Activated naive CD8-positive, alpha-beta T cell treated with anti-CD3 and anti-CD28 coated beads, Interleukin-2, amount 10 ng/mL, durations not matched to agents 7 days and 5 days (primary cell): ENCODE results near the gene SLC8A3. TPM values are rescaled to one million over a fixed set of nuclear protein-coding genes. Genes with fewer than 3 reads are reported as not detected.

Experiments used
- ATAC-seq: fragments of 150-1000 bp; cut with Tn5 transposase; one replicate; pipeline ENCODE4 v1.10.0; 2021; ENCODE audit warnings: low read depth, moderate library complexity
- POLR2A ChIA-PET: fragments of 350-600 bp; sonication (Branson Sonifier 250); formaldehyde crosslinking; loops from one replicate; lab custom pipeline; 2021; ENCODE audit warnings: antibody characterized with exemption; lab: Charles Lee
- DNase-seq: peaks from one replicate; pipeline ENCODE4 v3.0.0; 2021
- H3K27ac Mint-ChIP-seq: one replicate; pipeline ENCODE4 v1.8.0; 2022; ENCODE audit warnings: mild to moderate bottlenecking, mixed read lengths
- H3K27me3 Mint-ChIP-seq: one replicate; pipeline ENCODE4 v1.8.0; 2022; ENCODE audit warnings: mild to moderate bottlenecking, moderate library complexity, mixed read lengths
- H3K36me3 Mint-ChIP-seq: one replicate; pipeline ENCODE4 v1.8.0; 2021; ENCODE audit warnings: mild to moderate bottlenecking, mixed read lengths
- H3K4me1 Mint-ChIP-seq: one replicate; pipeline ENCODE4 v1.8.0; 2021; ENCODE audit warnings: mixed read lengths
- H3K4me3 Mint-ChIP-seq: one replicate; pipeline ENCODE4 v1.8.0; 2022; ENCODE audit warnings: mild to moderate bottlenecking, moderate library complexity, mixed read lengths
- H3K9me3 Mint-ChIP-seq: one replicate; pipeline ENCODE4 v1.8.0; 2021; ENCODE audit warnings: mixed read lengths
- total RNA-seq, 2 experiments: library from RNA; stranded (reverse); gene quantifications; one replicate each; pipeline ENCODE4 v1.2.3, GENCODE V29; 2021

Gene SLC8A3
- total RNA-seq, 2 experiments from 2014 or later: 0.11 TPM; not detected in 1

DNA sequence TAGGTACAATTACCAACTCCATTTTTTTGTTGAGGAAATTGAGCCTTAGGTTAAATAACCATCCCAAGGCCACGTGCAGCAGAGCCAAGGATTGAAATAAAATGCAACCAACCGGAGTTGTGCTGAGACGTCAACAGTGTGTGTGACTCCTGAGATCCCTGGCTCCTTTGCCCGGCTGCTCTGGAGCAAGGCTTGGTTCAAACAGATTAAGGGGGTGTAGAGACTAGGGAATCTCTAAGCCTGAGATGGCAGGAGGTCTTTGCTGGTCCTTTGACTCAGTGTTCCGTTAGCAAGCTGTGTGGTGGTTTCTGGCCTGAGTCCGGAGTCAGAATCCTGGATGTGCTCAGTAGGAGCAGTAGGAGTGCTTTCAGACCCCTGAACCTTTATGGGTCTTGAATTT is 1.4 kb upstream of the SLC8A3 start:
- DNase-seq (no peak), ATAC-seq (no peak)
- H3K4me3 Mint-ChIP-seq: no peak overlapping the region
- POLR2A ChIA-PET: no interaction called here
- H3K4me1 Mint-ChIP-seq: peaks cover 13% of the 10 kb centered on the region
- H3K9me3 Mint-ChIP-seq: no peaks in the 10 kb centered on the region
- H3K27me3 Mint-ChIP-seq: peaks cover 79% of the 10 kb centered on the region
- peaks cover 2% of the 10 kb centered on the region for H3K36me3 Mint-ChIP-seq
- H3K27ac Mint-ChIP-seq: no peak overlapping the region

DNA sequence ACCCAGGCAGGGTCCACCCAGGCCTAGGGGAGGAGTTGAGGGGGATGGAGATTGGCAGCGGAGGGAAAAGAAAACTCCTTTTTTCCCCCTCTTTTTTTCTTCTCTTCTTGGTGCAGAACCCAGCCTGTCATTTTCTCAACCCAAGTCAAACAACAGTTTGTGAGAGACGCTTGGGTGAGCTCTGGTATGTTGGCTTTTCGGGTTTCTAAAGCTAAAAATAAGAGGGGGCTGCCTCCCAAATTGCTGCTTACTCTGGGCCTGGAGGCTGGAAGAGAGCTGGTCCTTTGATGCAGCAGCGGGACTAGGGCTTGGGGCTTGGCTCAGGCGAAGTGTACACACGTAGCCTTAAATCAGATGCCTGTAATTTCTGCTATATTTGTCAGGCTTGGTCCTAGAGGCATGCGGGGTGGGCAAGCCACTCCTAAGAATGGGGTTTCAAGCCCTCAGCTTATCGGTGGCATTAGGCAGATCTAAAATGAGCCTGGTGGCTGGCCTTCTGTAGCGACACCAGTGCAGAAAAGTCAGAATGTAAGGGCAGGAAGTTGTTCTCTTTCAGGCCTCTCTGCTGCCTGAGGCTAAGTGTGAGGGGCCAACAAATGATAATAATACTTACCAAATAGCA is 816 bp upstream of the SLC8A3 start:
- H3K4me1 Mint-ChIP-seq: peaks cover 13% of the 10 kb centered on the region
- DNase-seq: no peak
- H3K36me3 Mint-ChIP-seq: peaks cover 2% of the 10 kb centered on the region
- peak overlapping the region; percentile 23 for H3K4me3 Mint-ChIP-seq
- H3K27me3 Mint-ChIP-seq: peaks cover 76% of the 10 kb centered on the region
- no peaks in the 10 kb centered on the region for H3K9me3 Mint-ChIP-seq
- no peak for ATAC-seq
- POLR2A ChIA-PET: no interaction called here
- no peak overlapping the region for H3K27ac Mint-ChIP-seq

DNA sequence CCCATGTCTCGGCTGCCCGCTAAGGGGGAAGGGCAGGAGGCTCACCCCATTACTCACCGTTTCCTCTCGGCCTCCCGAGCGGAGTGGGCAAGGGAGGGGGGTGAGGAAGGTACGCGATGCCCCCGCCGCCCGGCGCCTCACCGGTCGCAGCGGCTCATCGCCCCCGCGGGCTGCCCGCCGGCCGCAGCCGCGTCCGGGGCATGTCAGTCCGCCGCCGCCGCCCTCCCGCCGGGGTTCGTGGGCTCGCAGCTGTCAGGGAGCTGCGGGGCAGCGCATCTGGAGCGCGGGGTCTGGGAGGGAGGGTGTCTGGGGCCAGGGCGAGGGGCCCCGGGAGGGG is 461 bp downstream of the SLC8A3 start:
- no peak overlapping the region for H3K27ac Mint-ChIP-seq
- H3K9me3 Mint-ChIP-seq: no peaks in the 10 kb centered on the region
- H3K4me3 Mint-ChIP-seq: peak overlapping the region; percentile 87
- ATAC-seq: peak; percentile 41
- POLR2A ChIA-PET: no interaction called here
- peaks cover 2% of the 10 kb centered on the region for H3K36me3 Mint-ChIP-seq
- H3K4me1 Mint-ChIP-seq: peaks cover 13% of the 10 kb centered on the region
- peak; percentile 50 for DNase-seq
- H3K27me3 Mint-ChIP-seq: peaks cover 67% of the 10 kb centered on the region

DNA sequence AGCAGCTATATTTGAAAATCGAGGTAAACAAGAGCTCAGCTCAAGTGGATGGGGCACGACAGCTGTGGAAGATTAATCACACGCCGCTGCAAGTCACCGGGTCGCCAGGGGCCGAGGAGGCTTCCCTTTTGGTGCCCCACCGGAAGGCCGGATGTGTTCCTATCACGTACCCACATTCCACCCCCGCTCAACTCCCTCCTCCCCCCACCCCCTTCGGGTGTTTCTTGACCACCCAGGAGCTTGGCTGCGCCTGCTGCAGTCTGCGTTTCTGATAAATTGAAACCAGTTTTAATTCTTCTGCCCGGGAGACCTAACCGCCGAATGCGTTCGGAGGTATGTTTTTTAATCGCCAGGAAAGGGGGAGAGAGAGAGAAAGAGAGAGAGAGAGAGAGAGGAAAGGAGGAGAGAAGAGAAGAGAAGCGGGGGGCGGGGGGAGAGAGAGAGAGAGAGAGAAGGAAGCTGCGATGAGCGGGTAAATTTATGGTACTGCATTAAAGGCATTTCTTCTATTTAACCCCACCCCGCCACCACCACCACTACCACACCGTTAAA is 1.8 kb downstream of the SLC8A3 start:
- Mint-ChIP-seq H3K4me3 (peak overlapping the region; percentile 87), H3K9me3 (no peaks in the 10 kb centered on the region), H3K4me1 (peaks cover 13% of the 10 kb centered on the region), H3K27ac (no peak overlapping the region), H3K27me3 (peaks cover 57% of the 10 kb centered on the region), H3K36me3 (peaks cover 2% of the 10 kb centered on the region)
- POLR2A ChIA-PET: no interaction called here
- ATAC-seq (no peak), DNase-seq (no peak)

DNA sequence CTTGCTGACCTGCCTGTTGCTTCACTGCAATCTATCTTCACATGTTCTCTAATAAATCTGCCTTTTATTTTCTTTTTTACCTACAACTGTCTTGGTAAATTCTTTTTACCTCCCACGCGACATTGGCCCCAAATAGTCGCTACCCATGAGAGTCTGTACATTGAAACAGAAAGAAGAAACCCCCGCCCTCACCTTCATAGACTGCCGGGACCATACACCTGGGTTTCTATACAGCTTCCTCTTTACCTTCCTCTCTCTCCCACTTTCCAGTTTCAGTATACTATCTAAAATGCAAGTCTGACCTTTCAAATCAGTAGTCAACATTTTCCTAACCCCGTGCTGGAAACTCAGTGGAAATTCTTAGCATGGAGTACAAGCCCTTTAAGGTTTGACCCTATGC is 4.8 kb downstream of the SLC8A3 start:
- DNase-seq: no peak
- no peak overlapping the region for H3K4me3 Mint-ChIP-seq

DNA sequence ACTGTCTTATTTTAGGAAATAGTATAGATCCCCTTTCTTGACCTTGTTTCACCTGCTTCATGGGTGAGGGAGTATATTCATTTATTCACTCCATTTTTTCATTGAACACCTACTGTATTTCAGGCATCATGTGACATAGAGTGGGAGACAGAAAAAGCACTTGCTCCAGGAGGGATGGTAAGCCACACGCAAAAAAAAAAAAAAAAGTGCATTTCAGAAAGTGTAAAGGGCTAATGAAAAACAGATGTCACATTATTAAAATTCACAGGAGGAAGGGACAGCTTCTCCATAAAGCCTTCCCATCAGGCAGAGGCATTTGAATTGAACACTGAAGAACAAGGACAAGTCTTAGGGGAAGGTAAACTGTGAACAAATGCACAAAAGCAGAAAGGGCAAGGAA is 7.5 kb downstream of the SLC8A3 start:
- POLR2A ChIA-PET: no interaction called here
- no peaks in the 10 kb centered on the region for H3K9me3 Mint-ChIP-seq
- no peaks in the 10 kb centered on the region for H3K4me1 Mint-ChIP-seq
- no peak for DNase-seq
- no peak for ATAC-seq
- peaks cover 16% of the 10 kb centered on the region for H3K27me3 Mint-ChIP-seq
- peaks cover 2% of the 10 kb centered on the region for H3K36me3 Mint-ChIP-seq
- H3K4me3 Mint-ChIP-seq: no peak overlapping the region
- H3K27ac Mint-ChIP-seq: no peak overlapping the region

More for the DNA sequence above, 4.8 kb downstream of the SLC8A3 start:
- Mint-ChIP-seq H3K27ac (no peak overlapping the region), H3K36me3 (peaks cover 2% of the 10 kb centered on the region), H3K27me3 (peaks cover 31% of the 10 kb centered on the region), H3K9me3 (no peaks in the 10 kb centered on the region), H3K4me1 (peaks cover 11% of the 10 kb centered on the region)
- POLR2A ChIA-PET: no interaction called here
- no peak for ATAC-seq

DNA sequence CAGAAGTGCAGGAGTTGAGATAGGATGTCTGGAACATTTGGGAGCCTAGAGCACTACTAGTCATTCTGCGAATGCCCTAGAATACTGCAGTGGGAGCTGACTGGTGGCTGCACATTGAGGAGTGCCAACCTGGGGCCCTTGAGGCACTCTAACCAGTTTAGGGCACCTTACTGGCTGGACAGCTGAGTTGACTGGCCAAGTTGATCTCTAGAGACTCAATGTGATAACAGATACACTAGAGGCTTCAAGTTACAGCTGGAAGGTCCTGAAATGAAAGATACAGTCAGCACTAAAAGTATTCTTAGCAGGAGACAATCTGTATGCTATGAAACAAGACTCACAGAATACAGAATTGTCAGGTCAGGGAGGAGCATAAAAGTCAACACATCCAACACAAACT is 8.0 kb downstream of the SLC8A3 start:
- Mint-ChIP-seq H3K4me3 (no peak overlapping the region), H3K27ac (no peak overlapping the region), H3K27me3 (peaks cover 12% of the 10 kb centered on the region), H3K36me3 (no peaks in the 10 kb centered on the region), H3K4me1 (no peaks in the 10 kb centered on the region), H3K9me3 (no peaks in the 10 kb centered on the region)
- DNase-seq (no peak), ATAC-seq (no peak)
- POLR2A ChIA-PET: no interaction called here

DNA sequence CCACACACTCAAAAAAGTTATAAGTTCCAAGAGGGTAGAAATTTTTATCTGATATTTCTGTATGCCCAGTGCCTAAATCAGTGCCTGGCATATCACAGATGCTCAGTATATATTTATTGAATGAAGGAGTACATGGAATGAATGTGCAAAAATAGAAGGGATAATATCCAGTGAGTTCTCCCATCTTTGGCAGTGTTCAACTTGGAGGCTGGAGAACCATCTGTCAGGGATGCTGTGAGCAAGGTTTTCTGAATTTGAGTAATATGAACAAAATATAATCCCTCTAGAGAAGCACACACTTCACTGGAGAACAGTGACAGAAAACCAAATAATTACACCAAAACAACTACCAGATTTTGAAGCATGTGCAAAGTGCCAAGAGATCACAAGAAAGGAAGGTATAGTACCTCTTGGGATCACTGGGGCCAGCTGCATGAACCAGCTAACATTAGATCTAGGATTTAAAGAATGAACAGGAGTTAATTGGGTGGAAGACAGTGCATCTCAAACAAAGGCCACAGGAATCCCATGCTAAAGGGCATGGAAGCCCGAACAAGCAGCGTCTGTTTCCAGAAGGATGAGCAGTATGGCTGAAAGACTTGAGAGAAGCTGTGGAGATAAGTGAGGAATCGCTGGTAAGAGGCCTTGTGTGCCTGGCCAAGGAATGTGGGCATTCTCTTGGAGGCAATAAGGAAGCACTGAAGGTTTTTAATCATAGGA is 11.5 kb downstream of the SLC8A3 start:
- POLR2A ChIA-PET: no interaction called here
- no peak overlapping the region for H3K4me3 Mint-ChIP-seq
- H3K36me3 Mint-ChIP-seq: no peaks in the 10 kb centered on the region

DNA sequence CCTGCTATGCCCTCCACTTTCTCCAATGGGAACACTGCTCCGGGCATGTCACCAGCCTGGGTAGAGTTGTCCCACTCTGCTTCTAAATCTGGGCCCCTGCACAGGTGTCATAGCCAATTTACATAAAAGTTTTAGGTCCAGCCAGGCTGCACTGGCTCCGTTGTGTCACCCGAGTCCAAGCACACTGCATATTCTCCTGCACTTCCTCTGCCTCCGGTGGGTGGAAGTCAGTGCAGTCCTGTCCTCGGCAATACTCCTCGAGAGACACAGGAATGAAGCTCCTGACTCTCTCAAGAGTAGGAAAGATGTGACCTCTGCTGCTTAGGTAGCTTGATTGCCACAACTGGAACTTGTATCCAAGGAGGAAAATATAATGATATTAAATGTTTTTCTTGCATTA is 15.2 kb downstream of the SLC8A3 start:
- H3K4me3 Mint-ChIP-seq: no peak overlapping the region

More for the DNA sequence above, 11.5 kb downstream of the SLC8A3 start:
- ATAC-seq: no peak
- Mint-ChIP-seq H3K4me1 (no peaks in the 10 kb centered on the region), H3K9me3 (no peaks in the 10 kb centered on the region), H3K27ac (no peak overlapping the region), H3K27me3 (peaks cover 9% of the 10 kb centered on the region)
- DNase-seq: no peak

DNA sequence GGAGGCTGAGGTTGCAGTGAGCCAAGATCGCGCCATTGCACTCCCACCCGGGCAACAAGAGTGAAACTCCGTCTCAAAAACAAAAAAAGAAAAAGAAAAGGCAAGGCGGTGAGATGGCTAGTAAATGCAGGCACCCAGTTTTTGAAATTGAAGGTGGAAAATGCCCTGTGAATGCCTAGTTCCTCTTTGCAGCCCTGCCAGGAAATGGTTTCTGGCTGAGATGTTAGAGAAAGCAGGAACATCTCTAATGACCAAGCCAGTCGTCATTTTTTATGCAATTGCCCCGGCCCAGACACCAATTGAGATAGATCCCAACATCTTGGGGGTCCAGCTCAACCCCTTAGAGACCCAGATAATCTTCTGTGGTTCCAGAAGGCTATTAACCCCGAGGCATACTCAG is 17.0 kb downstream of the SLC8A3 start:
- POLR2A ChIA-PET: no interaction called here
- Mint-ChIP-seq H3K27me3 (peaks cover 16% of the 10 kb centered on the region), H3K36me3 (no peaks in the 10 kb centered on the region), H3K4me3 (no peak overlapping the region), H3K27ac (no peak overlapping the region), H3K4me1 (no peaks in the 10 kb centered on the region), H3K9me3 (no peaks in the 10 kb centered on the region)
- DNase-seq: no peak
- no peak for ATAC-seq

More for the DNA sequence above, 15.2 kb downstream of the SLC8A3 start:
- H3K27ac Mint-ChIP-seq: no peak overlapping the region
- POLR2A ChIA-PET: no interaction called here
- H3K36me3 Mint-ChIP-seq: no peaks in the 10 kb centered on the region
- H3K4me1 Mint-ChIP-seq: no peaks in the 10 kb centered on the region
- DNase-seq: no peak
- no peak for ATAC-seq
- no peaks in the 10 kb centered on the region for H3K9me3 Mint-ChIP-seq
- peaks cover 16% of the 10 kb centered on the region for H3K27me3 Mint-ChIP-seq

DNA sequence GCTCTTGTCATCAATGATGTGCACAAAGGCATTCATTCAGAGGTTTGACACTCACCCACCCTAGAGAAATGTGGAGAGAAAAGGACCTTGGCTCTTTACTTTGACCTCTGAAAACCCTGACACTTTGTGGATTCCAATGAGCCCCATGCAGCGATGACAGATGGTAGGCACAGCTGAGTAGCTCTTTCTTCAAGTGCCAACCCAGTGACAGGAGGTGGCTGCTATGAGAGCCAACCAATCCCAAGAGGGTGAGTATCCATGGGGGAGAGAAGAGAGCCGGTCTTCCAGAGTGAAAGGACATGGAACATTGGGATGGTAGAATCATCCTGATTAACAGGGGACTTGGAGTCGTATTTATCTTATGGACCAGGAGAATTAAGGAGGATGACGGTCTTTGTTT is 17.8 kb downstream of the SLC8A3 start:
- POLR2A ChIA-PET: no interaction called here

DNA sequence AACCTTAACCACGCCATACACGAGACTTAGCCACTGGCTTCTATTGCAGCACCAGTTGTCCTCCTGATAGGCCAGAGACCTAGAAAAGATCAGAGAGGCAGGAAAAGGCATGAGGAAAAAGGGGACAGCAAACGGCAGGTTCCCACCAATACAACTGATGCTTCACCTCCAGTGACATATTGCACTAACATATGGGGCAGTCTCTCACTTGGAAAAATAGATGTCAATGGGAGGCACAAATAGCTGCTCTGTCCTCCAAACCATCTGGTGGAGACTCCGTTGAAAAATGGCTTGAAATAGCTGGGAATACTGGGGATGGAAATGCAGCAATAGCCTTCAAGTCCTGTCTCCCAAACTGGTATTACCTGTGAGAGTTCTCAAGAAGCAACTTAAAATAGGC is 20.3 kb downstream of the SLC8A3 start:
- peaks cover 16% of the 10 kb centered on the region for H3K27me3 Mint-ChIP-seq
- no peaks in the 10 kb centered on the region for H3K36me3 Mint-ChIP-seq
- no peak overlapping the region for H3K27ac Mint-ChIP-seq
- H3K9me3 Mint-ChIP-seq: no peaks in the 10 kb centered on the region
- no peak for DNase-seq
- ATAC-seq: no peak
- H3K4me1 Mint-ChIP-seq: no peaks in the 10 kb centered on the region
- no peak overlapping the region for H3K4me3 Mint-ChIP-seq
- POLR2A ChIA-PET: no interaction called here

More for the DNA sequence above, 17.8 kb downstream of the SLC8A3 start:
- Mint-ChIP-seq H3K36me3 (no peaks in the 10 kb centered on the region), H3K9me3 (no peaks in the 10 kb centered on the region), H3K4me1 (no peaks in the 10 kb centered on the region), H3K27ac (no peak overlapping the region), H3K27me3 (peaks cover 16% of the 10 kb centered on the region), H3K4me3 (no peak overlapping the region)
- ATAC-seq: no peak
- DNase-seq: no peak

DNA sequence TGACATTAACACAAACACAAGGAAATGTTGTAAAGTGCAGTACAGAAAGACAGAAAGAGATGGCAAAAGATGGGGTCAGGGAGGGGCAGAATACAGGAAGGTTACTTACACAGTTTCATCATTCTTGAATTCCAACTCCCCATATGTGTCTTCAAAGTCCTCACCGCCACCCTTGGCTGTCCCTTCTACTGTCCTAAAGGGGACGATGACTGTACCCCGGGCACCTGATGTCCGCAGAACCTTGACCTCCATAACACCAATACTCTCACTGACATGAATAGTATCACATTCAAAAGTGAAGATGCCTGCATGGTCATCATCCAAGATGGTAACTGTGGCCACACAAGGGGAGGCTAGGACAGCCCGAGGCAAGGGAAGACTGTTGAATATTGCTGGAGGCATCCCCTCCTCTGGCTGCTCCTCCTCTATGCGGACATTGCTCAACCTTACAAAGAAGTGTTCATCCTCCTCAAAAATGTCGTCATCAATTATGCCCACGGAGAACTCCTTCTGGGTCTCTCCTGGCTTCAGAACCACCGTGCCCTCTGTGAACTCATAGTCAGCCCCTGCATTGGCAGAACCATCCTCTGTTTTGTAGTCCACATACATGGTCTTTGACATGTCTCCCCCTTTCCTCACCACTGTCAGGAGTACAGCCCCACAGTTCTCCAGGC is 22.1 kb downstream of the SLC8A3 start:
- ATAC-seq: no peak
- Mint-ChIP-seq H3K36me3 (no peaks in the 10 kb centered on the region), H3K9me3 (no peaks in the 10 kb centered on the region), H3K4me1 (no peaks in the 10 kb centered on the region), H3K4me3 (no peak overlapping the region), H3K27ac (no peak overlapping the region), H3K27me3 (peaks cover 13% of the 10 kb centered on the region)
- POLR2A ChIA-PET: no interaction called here
- DNase-seq: no peak

DNA sequence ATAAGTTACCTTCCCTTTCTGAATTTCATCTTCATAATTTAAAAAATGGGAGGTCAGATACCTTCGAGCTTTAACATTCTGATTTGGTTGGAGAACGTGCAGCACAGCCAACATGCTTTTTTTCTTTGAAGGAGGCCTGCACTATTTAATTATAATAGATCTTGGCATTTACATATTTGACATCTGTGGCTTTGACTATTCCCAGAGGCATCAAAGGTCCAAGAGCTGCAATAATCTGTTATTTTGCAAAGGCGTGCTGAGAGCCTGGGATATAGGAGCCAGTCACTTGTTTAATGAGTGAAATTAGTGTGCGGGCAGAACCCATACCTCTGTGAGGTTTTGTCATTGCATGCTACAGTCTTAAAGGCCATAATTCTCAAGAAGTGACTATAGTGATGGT is 26.4 kb downstream of the SLC8A3 start:
- Mint-ChIP-seq H3K36me3 (no peaks in the 10 kb centered on the region), H3K4me1 (no peaks in the 10 kb centered on the region), H3K27ac (no peak overlapping the region), H3K4me3 (no peak overlapping the region), H3K9me3 (no peaks in the 10 kb centered on the region), H3K27me3 (peaks cover 11% of the 10 kb centered on the region)
- no peak for DNase-seq
- ATAC-seq: no peak
- POLR2A ChIA-PET: no interaction called here
